Testis (tissue), 3 donors: ENCODE data around the gene KCNN3. TPM values are rescaled to one million over a fixed set of nuclear protein-coding genes. Genes with fewer than 3 reads are reported as not detected.

Experiments
- DNase-seq: peaks from one replicate; pipeline ENCODE4 v3.0.0-alpha.2; 2019
- H3K27ac ChIP-seq, 2 donors: fragments of 200-600 bp; sonication (generic); one replicate each; pipeline ENCODE4 v1.5.1; 2019
- H3K27me3 ChIP-seq: fragments of 200-600 bp; sonication (generic); one replicate; pipeline ENCODE4 v1.5.1; 2019
- H3K36me3 ChIP-seq: fragments of 200-600 bp; sonication (generic); one replicate; pipeline ENCODE4 v1.5.1; 2017; ENCODE audit warnings: low read depth; ENCODE audit errors: missing control alignments
- H3K4me1 ChIP-seq: fragments of 200-600 bp; sonication (generic); one replicate; pipeline ENCODE4 v1.5.1; 2019
- H3K4me3 ChIP-seq, 2 donors: fragments of 200-600 bp; sonication (generic); one replicate each; pipeline ENCODE4 v1.5.1; 2017 to 2019
- H3K9me3 ChIP-seq: fragments of 200-600 bp; sonication (generic); one replicate; pipeline ENCODE4 v1.5.1; 2017
- POLR2A ChIP-seq: fragments of 450-650 bp; IDR thresholded peaks from one replicate; pipeline ENCODE4 v1.6.1; 2017; ENCODE audit warnings: antibody characterized with exemption, mild to moderate bottlenecking, moderate library complexity
- WGBS, 2 donors: methylation state at CpG; one replicate each; pipeline ENCODE4 v1.1.5; 2018; 5-methylcytosine and 5-hydroxymethylcytosine counted together
- intact Hi-C: fragments of 100-400 bp; cut with DNase I; formaldehyde crosslinking; loops from one replicate; pipeline ENCODE4 v1.15.1; 2023; ENCODE audit warnings: low total_unique reads
- polyA plus RNA-seq: library from polyadenylated mRNA; stranded (reverse); fragments of 350-450 nt; fragmentation: Illumina TruSeq; extraction: RNeasy Lipid Tissue Mini Kit (QIAGEN cat#74804); gene quantifications from one replicate; pipeline ENCODE4 v1.2.3, GENCODE V29; 2014; ENCODE audit warnings: low read depth, low replicate concordance; ENCODE audit not compliant: insufficient read depth
- total RNA-seq, 2 donors: library from RNA; depleted of rRNA; stranded (reverse); fragments of >200 nt; gene quantifications; one replicate each; pipeline ENCODE4 v1.2.3, GENCODE V29; 2016
- TF ChIP-seq, protein P1 (sequence below), 3 experiments: fragments of 450-650 bp in 2 of 3; fragments of 200-600 bp in 1 of 3; sonication (generic) in 1 of 3; IDR thresholded peaks; one replicate each; pipeline ENCODE4 v1.5.1; 2016 to 2019; ENCODE audit warnings: antibody characterized with exemption in 3 of 3, mild to moderate bottlenecking in 2 of 3, moderate library complexity in 1 of 3

Gene KCNN3
- total and polyA plus RNA-seq, 3 donors from 2014 or later = 0.24 to 0.78 (median 0.56) TPM

DNA sequence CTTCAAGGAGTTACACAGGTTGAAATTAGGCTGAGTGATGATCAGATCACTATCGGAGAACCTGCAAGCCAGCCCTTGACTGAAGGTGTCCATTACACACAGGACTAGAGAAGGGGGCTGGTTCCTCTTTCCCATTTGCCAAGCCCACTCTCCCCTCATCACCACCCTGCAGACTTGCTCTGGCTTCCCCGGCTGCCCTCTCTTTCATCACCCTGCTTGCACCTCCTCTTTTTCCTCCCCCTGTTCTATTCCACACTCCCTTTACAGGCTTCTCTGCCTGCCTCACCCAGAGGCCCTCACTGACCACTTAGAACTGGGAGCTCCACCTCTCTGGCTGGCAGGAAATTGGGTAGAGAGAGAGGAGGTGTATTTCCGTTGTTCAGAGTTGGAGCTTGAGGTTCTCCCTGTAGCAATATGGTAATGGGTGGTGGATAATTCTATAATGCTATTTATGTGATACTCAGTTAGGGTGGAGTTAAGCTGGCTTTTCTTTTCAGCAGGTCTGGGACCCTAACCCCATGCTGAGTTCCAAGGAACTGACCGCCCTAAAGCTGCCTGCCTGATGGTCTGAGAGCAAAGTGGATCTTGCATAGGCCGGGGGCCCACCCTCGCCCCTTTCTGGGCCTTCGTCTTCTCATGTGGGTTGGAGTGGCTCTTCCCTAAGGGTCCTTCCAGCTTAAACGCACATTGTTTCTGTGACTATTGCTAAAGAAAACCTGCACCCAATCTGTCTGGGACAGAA is 150.3 kb downstream of the KCNN3 start:
- Histone ChIP-seq H3K4me3 (no peak overlapping the region), H3K27ac (no peak overlapping the region), H3K9me3 (no peaks in the 10 kb centered on the region), H3K27me3 (no peaks in the 10 kb centered on the region), H3K4me1 (no peaks in the 10 kb centered on the region), H3K36me3 (no peaks in the 10 kb centered on the region)
- 91 to 94% methylated on average over 7 to 8 of the region's 8 CpGs for WGBS, 2 donors
- TF ChIP-seq POLR2A = no peak
- intact Hi-C loops = no loop called here
- DNase-seq = no peak

GRCh38 chr1:154718566-154718965 is 151.5 kb downstream of the KCNN3 start:
- Histone ChIP-seq H3K4me1 (no peaks in the 10 kb centered on the region), H3K36me3 (no peaks in the 10 kb centered on the region), H3K27me3 (no peaks in the 10 kb centered on the region), H3K4me3 (no peak overlapping the region), H3K9me3 (no peaks in the 10 kb centered on the region), H3K27ac (no peak overlapping the region)
- TF ChIP-seq, protein P1, sequence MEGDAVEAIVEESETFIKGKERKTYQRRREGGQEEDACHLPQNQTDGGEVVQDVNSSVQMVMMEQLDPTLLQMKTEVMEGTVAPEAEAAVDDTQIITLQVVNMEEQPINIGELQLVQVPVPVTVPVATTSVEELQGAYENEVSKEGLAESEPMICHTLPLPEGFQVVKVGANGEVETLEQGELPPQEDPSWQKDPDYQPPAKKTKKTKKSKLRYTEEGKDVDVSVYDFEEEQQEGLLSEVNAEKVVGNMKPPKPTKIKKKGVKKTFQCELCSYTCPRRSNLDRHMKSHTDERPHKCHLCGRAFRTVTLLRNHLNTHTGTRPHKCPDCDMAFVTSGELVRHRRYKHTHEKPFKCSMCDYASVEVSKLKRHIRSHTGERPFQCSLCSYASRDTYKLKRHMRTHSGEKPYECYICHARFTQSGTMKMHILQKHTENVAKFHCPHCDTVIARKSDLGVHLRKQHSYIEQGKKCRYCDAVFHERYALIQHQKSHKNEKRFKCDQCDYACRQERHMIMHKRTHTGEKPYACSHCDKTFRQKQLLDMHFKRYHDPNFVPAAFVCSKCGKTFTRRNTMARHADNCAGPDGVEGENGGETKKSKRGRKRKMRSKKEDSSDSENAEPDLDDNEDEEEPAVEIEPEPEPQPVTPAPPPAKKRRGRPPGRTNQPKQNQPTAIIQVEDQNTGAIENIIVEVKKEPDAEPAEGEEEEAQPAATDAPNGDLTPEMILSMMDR (IDR thresholded peaks at IDR 0.05) = no peak
- TF ChIP-seq POLR2A = no peak
- no peak for DNase-seq
- 95 to 98% methylated on average over 6 of the region's 6 CpGs for WGBS, 2 donors
- intact Hi-C loops = no loop called here

- WGBS, 2 donors = 87 to 90% methylated on average over 7 of the region's 7 CpGs
Measured at GRCh38 chr1:154717528-154717924, 152.6 kb downstream of the KCNN3 start.

GRCh38 chr1:154716614-154717527 is 153.2 kb downstream of the KCNN3 start:
- 67% methylated on average over 6 of the region's 6 CpGs for WGBS, 2 donors
- Histone ChIP-seq H3K36me3 (no peaks in the 10 kb centered on the region), H3K27me3 (no peaks in the 10 kb centered on the region), H3K4me1 (no peaks in the 10 kb centered on the region), H3K4me3 (no peak overlapping the region), H3K9me3 (no peaks in the 10 kb centered on the region), H3K27ac (no peak overlapping the region)
- TF ChIP-seq, protein P1 (IDR thresholded peaks at IDR 0.05) = no peak
- no peak for TF ChIP-seq POLR2A
- intact Hi-C loops = no loop called here
- DNase-seq = no peak

More at GRCh38 chr1:154717528-154717924, 152.6 kb downstream of the KCNN3 start:
- Histone ChIP-seq H3K4me3 (no peak overlapping the region), H3K36me3 (no peaks in the 10 kb centered on the region), H3K27me3 (no peaks in the 10 kb centered on the region), H3K4me1 (no peaks in the 10 kb centered on the region), H3K9me3 (no peaks in the 10 kb centered on the region), H3K27ac (no peak overlapping the region)
- TF ChIP-seq, protein P1 (IDR thresholded peaks at IDR 0.05) = no peak
- intact Hi-C loops = no loop called here
- DNase-seq = no peak

GRCh38 chr1:154716011-154716410 is 154.1 kb downstream of the KCNN3 start:
- 73 to 86% methylated on average over 2 of the region's 2 CpGs for WGBS, 2 donors
- no peak overlapping the region for H3K27ac ChIP-seq
- H3K9me3 ChIP-seq = no peaks in the 10 kb centered on the region
- H3K4me1 ChIP-seq = no peaks in the 10 kb centered on the region
- TF ChIP-seq POLR2A = no peak
- no peak for DNase-seq
- no peak overlapping the region for H3K4me3 ChIP-seq
- intact Hi-C loops = no loop called here
- no peaks in the 10 kb centered on the region for H3K36me3 ChIP-seq
- H3K27me3 ChIP-seq = no peaks in the 10 kb centered on the region
